Muscle layer of duodenum (tissue), 2 donors: ENCODE measurements around the gene IRF6.

Source experiments
- H3K27ac ChIP-seq: one replicate; pipeline ENCODE4 v1.7.0; 2013; ENCODE audit warnings: mild to moderate bottlenecking, low read length
- H3K27me3 ChIP-seq: one replicate; pipeline ENCODE4 v1.7.0; 2013; ENCODE audit warnings: low read depth, mild to moderate bottlenecking, control low read depth, low read length
- H3K36me3 ChIP-seq, 2 donors: one replicate each; pipeline ENCODE4 v1.7.0; 2013; ENCODE audit warnings: low read length in 2 of 2, control low read depth in 1 of 2, mild to moderate bottlenecking in 1 of 2; ENCODE audit not compliant: insufficient read depth in 2 of 2, control insufficient read depth in 1 of 2
- H3K4me1 ChIP-seq, 2 donors: one replicate each; pipeline ENCODE4 v1.7.0; 2013; ENCODE audit warnings: low read length in 2 of 2, mild to moderate bottlenecking in 2 of 2, control low read depth in 1 of 2, moderate library complexity in 1 of 2; ENCODE audit not compliant: insufficient read depth in 2 of 2, control insufficient read depth in 1 of 2
- H3K4me3 ChIP-seq, 2 donors: one replicate each; pipeline ENCODE4 v1.7.0; 2013; ENCODE audit warnings: low read length in 2 of 2, low read depth in 1 of 2, mild to moderate bottlenecking in 1 of 2
- H3K9me3 ChIP-seq, 2 donors: one replicate each; pipeline ENCODE4 v1.7.0; 2013; ENCODE audit warnings: low read length in 2 of 2, control low read depth in 1 of 2, mild to moderate bottlenecking in 1 of 2; ENCODE audit not compliant: control insufficient read depth in 1 of 2
- donor health status: healthy.

IRF6 gene

DNA sequence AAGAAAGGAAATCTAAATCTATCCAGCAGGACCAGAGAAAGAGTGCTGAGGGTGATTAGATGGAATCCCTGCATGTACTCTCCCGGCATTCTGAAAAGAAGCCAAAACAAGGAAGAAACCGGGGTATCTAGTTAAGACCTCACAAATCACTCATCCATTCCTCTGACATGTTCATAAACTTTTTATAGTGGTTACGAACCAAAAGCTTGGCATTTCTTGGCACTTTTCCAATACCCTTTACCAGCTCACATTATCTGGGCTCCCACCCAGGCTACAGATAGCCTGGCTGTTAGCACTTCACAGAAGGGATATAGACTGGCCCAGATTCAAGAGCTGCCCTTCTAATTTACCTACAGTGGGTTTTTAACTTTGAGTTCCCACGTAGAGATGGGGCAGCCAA, 19.8 kb downstream of the IRF6 start:
- no peak overlapping the region for H3K27ac ChIP-seq

DNA sequence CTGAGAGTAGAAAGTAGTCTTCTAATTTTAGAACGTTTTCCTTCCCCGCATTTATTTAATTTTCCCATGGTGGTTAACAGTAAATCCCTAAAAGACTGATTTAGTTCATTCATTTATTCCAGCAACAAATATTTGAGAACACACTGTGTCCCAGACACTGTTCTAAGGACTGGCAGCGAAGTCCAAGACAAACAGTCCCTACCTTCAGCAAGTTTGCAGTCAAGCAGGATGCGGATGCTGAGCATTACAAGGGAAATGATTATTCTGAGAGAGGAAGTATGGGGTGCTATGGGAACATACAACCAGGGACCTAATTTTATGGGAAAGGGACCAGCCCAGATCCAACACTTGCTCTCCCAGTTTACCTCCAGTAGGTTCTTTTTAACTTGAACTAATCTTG, 20.4 kb downstream of the IRF6 start:
- H3K4me3 ChIP-seq = no peak overlapping the region

More for the DNA sequence above, 19.8 kb downstream of the IRF6 start:
- Histone ChIP-seq H3K36me3 (peaks cover 3 to 9% of the 10 kb centered on the region in 2 donors), H3K4me3 (no peak overlapping the region), H3K4me1 (peaks cover 9 to 38% of the 10 kb centered on the region in 2 donors), H3K9me3 (no peaks in the 10 kb centered on the region), H3K27me3 (no peaks in the 10 kb centered on the region)

DNA sequence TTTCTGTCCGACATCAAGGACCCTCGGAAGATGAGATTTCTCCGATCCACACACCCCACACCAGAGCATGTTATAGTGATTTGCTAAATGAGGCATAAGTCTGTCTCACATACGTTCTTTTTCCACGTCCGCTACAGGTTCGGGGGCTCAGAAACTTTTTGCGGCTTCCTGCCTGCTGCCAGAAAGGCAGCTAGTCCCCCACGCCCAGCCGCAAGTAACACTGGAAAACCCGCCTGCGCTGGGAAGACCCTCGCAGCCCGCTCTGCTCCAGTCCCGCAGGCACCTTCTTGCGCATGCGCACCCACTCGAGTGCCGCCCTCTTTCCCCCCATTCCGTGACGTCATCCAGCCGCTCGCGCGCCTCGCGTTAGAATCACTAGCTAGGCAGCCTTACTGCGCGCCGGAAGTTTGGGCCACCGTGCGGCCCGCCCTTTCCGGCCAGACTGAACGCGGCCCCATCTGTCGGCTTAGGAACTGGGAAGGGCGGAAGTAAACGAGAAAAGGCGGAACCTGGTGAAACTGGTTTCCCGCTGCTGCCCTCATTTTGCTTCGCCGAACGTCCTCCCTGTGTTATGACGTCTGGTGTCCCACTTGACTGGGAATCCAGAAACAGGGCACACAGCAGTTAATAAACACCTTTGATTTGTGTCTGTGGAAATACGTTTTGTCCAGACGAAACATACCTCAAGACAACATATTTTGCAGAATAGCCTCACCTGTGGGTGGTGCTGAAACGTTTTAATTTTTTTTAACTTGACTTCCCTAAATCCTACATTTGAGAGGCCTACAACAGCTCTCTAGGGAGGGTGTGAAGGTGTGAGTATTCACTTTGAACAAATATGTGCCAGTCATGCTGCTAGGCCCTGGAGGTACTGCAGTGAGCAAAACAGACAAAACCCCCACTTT, 21.4 kb downstream of the IRF6 start, which contains the start of gene C1orf74:
C1orf74 (minus strand) TSS at position 295 of the 905 bp plus-strand sequence. CDS start 925 bp downstream, outside the sequence.
- H3K36me3 ChIP-seq = peaks cover 3 to 10% of the 10 kb centered on the region in 2 donors
- no peaks in the 10 kb centered on the region for H3K27me3 ChIP-seq
- H3K4me1 ChIP-seq = peaks cover 9 to 38% of the 10 kb centered on the region in 2 donors
- H3K27ac ChIP-seq = peak within 1 kb of the TSS; percentile 94
- H3K9me3 ChIP-seq = no peaks in the 10 kb centered on the region
- peak within 1 kb of the TSS; percentile 72 to 85 for H3K4me3 ChIP-seq

More for the DNA sequence above, 20.4 kb downstream of the IRF6 start:
- no peaks in the 10 kb centered on the region for H3K9me3 ChIP-seq
- peak overlapping the region; percentile 89 for H3K27ac ChIP-seq
- H3K27me3 ChIP-seq = no peaks in the 10 kb centered on the region
- peaks cover 3 to 10% of the 10 kb centered on the region in 2 donors for H3K36me3 ChIP-seq
- H3K4me1 ChIP-seq = peaks cover 9 to 38% of the 10 kb centered on the region in 2 donors

DNA sequence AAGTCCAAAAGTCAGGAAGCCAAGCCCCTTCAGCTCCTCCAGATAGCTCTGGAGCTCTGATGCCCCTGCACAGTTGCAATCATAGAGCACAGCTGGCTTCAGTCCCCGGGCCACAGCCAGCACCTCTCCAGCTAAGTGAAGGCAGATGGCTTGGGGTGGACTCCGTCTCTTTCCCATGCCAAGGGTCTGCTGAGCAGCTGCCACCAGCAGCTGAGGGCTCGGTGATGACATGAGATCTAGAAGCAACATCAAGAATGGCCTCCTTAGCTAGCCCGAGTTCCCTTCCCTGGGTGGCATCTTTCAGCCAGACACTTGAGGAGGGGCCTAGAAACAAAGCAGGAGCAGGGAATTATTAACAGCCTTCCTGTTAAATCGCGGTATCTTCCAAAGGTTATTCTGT, 22.6 kb downstream of the IRF6 start:
- Histone ChIP-seq H3K9me3 (no peaks in the 10 kb centered on the region), H3K27me3 (no peaks in the 10 kb centered on the region), H3K27ac (peak overlapping the region; percentile 94), H3K4me3 (peak overlapping the region; percentile 72 to 85), H3K4me1 (peaks cover 9 to 33% of the 10 kb centered on the region in 2 donors), H3K36me3 (peaks cover 3 to 10% of the 10 kb centered on the region in 2 donors)

DNA sequence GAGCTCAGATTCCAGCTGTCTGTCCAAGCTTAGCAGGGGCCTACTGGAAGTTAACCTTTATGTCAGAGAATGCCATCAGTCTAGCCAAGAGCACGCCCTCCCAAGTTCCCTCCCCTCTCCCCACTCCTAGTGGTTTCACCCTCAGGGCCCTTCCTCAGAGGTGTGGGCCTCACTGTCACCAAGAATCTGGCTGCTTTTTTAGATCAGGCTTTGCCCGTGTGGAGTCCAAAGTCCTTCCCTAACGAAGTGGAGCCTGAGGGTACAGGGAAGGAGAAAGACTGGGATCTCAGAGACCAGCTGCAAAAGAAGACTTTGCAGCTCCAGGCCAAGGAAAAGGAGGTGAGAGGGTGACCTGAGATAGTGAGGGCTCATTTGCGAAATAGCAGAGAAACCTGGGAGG, 25.7 kb downstream of the IRF6 start:
- no peak overlapping the region for H3K4me3 ChIP-seq
- H3K27ac ChIP-seq = no peak overlapping the region
- no peaks in the 10 kb centered on the region for H3K27me3 ChIP-seq
- no peaks in the 10 kb centered on the region for H3K9me3 ChIP-seq
- peaks cover 3 to 10% of the 10 kb centered on the region in 2 donors for H3K36me3 ChIP-seq
- H3K4me1 ChIP-seq = peaks cover 0 to 13% of the 10 kb centered on the region in 2 donors

DNA sequence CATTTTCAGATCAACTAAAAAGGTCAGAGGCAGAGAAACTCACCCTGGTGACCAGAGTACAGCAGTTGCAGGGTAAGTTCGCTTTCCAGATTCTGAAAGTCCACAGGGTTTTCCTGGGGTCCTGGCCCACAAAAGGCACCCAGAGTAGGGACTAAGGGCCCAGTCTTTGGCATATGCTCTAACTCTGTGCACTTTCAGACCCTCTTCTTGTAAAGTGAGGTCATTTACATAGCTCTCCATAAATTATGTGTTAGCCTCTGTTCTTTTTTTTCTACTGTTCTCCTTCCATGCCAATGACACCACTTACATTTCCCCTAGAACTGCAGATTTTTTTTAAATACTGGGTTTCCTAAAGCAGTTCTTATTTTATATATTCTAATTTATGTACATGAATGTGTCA, 27.8 kb downstream of the IRF6 start:
- no peaks in the 10 kb centered on the region for H3K9me3 ChIP-seq

DNA sequence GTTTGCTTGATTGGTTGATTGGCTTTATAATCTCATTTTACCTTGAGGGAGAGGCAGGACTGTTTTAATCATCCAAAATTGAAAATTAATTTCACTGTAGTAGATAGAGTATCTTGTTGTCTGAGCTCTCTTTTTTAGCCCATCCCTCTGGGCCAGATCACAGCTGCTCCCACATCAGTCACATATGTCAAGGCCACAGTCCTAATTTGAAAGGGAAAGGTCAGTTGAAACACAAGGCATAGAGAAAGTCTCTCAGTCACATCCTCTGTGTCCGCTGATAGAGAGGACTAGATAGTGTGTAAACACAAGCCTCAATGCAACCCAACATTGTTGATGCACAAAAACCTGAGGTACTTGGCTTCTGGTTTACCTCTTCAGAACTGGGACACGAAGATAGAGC, 28.4 kb downstream of the IRF6 start:
- Histone ChIP-seq H3K36me3 (peaks cover 3 to 7% of the 10 kb centered on the region in 2 donors), H3K9me3 (no peaks in the 10 kb centered on the region), H3K4me3 (no peak overlapping the region)

More for the DNA sequence above, 27.8 kb downstream of the IRF6 start:
- Histone ChIP-seq H3K27ac (no peak overlapping the region), H3K4me3 (no peak overlapping the region), H3K4me1 (peaks cover 0 to 3% of the 10 kb centered on the region in 2 donors), H3K27me3 (no peaks in the 10 kb centered on the region), H3K36me3 (peaks cover 3 to 10% of the 10 kb centered on the region in 2 donors)

DNA sequence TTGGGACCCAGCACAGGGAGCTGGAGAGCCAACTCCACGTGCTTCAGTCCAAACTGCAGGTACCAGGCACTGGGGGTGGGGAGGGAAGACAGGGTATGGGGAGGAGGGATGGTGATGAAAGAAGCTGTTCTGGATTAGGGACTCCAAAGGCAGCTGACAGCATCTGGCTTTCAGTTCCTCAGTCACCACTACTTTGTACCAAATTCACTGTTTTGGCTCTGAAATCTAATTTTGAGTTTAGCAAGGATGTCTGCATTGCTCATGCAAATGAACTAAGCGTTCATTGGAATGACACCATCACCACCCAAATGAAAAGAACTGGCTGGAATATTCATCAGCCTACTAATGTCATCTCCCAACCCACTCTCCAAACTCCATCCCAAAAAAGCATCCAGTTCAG, 30.3 kb downstream of the IRF6 start:
- Histone ChIP-seq H3K27ac (no peak overlapping the region), H3K9me3 (no peaks in the 10 kb centered on the region), H3K36me3 (no peaks in the 10 kb centered on the region), H3K4me3 (no peak overlapping the region), H3K4me1 (peaks cover 0 to 7% of the 10 kb centered on the region in 2 donors), H3K27me3 (no peaks in the 10 kb centered on the region)

More for the DNA sequence above, 28.4 kb downstream of the IRF6 start:
- Histone ChIP-seq H3K27ac (no peak overlapping the region), H3K4me1 (no peaks in the 10 kb centered on the region), H3K27me3 (no peaks in the 10 kb centered on the region)

DNA sequence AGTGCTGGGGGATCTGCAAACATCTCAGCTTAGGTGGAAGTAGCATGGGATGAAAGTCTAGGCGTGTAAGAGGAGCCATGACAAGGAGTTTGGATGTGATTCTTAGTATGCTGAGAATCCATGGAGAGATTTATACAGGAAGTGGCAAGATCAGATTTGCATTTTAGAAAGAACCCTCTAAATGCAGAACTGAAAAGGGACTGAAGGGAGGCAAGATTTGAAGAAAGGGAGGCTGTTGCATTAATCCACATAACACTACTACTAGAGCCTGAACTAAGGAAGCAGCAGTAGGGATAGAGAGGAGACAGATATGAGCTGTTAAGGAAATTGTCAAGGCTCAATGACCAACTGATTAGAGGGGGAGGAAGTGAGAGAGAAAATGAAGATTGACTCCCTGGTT, 31.4 kb downstream of the IRF6 start:
- H3K27ac ChIP-seq = no peak overlapping the region

DNA sequence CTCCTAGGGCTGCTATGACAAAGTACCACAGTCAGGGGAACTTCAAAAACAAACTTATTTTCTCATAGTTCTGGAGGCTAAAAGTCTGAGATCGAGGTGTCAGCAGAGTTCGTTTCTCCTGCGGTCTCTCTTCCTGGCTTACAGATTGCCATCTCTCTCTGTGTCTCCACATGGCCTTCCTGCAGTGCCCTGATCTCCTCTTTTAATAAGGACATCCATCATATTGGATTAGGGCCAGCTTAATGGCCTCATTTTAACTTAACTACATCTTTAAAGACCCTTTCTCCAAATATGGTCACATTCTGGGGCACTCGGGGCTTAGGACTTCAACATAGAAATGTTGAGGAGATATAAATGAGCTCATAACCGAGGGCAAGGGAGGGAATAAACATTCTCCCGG, 33.8 kb downstream of the IRF6 start:
- H3K4me3 ChIP-seq = no peak overlapping the region
- no peaks in the 10 kb centered on the region for H3K27me3 ChIP-seq
- H3K27ac ChIP-seq = no peak overlapping the region
- H3K36me3 ChIP-seq = no peaks in the 10 kb centered on the region
- no peaks in the 10 kb centered on the region for H3K9me3 ChIP-seq
- H3K4me1 ChIP-seq = peaks cover 11 to 36% of the 10 kb centered on the region in 2 donors

More for the DNA sequence above, 31.4 kb downstream of the IRF6 start:
- Histone ChIP-seq H3K4me3 (no peak overlapping the region), H3K9me3 (no peaks in the 10 kb centered on the region), H3K27me3 (no peaks in the 10 kb centered on the region), H3K36me3 (no peaks in the 10 kb centered on the region), H3K4me1 (peaks cover 4 to 17% of the 10 kb centered on the region in 2 donors)

DNA sequence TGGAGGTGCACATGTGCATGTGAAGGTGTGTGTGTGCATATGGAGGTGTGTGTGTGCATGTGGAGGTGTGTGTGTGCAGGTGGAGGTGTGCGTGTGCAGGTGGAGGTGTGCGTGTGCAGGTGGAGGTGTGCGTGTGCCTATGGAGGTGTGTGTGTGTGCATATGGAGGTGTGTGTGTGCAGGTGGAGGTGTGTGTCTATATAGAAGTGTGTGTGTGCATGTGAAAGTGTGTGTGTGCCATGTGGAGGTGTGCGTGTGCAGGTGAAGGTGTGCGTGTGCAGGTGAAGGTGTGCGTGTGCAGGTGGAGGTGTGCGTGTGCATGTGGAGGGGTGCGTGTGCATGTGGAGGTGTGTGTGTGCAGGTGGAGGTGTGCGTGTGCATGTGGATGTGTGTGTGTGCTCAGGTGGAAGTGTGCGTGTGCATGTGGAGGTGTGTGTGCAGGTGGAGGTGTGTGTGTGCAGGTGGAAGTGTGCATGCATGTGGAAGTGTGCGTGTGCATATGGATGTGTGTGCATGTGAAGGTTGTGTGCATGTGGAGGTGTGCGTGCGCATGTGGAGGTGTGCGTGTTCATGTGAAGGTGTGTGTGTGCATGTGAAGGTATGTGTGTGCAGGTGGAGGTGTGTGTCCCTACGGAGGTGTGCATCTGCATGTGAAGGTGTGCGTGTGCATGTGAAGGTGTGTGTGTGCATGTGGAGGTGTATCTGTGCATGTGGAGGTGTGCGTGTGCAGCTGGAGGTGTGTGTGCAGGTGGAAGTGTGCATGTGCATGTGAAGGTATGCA, 35.1 kb downstream of the IRF6 start:
- H3K9me3 ChIP-seq = no peaks in the 10 kb centered on the region
- H3K36me3 ChIP-seq = no peaks in the 10 kb centered on the region
- no peaks in the 10 kb centered on the region for H3K27me3 ChIP-seq
- peaks cover 11 to 36% of the 10 kb centered on the region in 2 donors for H3K4me1 ChIP-seq
- no peak overlapping the region for H3K27ac ChIP-seq
- H3K4me3 ChIP-seq = no peak overlapping the region
